Measurements from ENCODE around the gene RAB7B.
"Not testable (repeated sequence)": the region's sequence is repeated elsewhere in the genome, so short reads cannot be mapped to it uniquely, and the experiment has no call there.

The RAB7B gene, protein sequence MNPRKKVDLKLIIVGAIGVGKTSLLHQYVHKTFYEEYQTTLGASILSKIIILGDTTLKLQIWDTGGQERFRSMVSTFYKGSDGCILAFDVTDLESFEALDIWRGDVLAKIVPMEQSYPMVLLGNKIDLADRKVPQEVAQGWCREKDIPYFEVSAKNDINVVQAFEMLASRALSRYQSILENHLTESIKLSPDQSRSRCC

DNA sequence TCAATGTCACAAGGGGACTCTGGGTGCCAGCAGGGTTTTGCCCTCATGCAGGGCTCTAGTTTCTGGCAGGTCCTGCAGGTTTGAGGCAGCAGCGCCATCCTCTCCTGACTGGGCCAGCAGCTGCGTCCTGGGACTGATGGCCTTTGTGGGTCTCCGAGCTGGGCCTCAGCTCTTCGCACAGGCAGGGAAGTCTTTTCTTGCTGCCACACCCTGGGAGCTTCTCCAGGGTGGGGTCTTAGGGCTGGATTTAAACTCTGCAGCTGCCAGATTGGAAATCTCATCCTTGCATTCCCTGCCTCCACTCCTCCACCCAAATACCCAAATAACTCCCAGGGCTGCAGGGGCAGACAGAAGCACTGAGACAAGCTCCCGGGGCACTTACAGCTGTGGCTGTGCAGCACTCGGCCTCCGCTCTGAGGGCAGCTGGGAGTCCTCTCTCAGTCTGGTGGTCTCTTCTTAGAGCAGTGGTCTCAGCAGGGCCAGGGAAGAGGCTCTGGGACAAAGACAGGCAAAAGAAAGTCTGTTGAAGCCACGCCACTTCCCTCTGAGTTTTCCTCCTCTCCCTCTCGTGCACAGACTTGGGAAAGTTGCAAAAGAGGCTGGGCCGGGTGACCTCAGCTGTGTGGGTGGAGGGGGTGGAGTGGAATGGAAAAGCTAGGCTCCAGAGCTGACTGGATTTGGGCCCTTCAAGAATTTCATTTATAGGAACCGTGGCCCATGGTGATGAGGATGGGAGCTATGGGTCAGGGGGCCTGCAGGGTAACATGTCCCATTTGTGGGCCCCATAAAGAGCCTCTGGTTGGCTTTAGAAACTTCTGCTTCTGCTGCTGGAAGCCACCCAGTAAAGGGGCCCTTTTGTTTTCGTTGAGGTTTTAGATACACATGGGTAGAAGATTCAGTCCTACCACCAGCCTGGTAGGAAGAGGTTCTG lies at the start of gene RAB7B:
RAB7B (minus strand) TSS at position 525 of the 931 bp plus-strand sequence. CDS start 9,260 bp downstream, outside the sequence.
- no peak for DNase-seq

DNA sequence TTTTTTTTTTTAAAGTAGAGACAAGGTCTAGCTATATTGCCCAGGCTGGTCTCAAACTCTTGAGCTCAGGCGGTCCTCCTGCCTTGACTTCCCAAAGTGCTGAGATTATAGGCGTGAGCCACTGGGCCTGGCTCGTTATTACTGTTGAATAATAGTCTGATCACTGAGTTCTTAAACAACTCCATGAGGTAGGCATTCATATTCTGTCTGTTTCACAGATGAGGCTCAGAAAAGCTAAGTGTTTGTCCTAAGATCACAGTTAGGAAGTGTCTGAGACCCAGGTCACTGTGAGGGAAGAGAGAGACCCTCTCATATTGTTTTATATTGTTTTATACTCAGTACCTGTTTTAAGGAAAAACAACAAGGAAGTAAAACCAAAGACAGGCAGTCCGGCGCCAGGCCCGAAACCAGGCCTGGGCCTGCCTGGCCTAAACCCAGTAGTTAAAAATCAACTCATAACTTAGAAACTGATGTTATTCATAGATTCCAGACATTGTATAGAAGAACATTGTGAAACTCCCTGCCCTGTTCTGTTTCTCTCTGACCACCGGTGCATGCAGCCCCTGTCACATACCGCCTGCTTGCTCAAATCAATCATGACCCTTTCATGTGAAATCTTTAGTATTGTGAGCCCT lies 49.2 kb upstream of the RAB7B start:
- DNase-seq = not testable (repeated sequence)

DNA sequence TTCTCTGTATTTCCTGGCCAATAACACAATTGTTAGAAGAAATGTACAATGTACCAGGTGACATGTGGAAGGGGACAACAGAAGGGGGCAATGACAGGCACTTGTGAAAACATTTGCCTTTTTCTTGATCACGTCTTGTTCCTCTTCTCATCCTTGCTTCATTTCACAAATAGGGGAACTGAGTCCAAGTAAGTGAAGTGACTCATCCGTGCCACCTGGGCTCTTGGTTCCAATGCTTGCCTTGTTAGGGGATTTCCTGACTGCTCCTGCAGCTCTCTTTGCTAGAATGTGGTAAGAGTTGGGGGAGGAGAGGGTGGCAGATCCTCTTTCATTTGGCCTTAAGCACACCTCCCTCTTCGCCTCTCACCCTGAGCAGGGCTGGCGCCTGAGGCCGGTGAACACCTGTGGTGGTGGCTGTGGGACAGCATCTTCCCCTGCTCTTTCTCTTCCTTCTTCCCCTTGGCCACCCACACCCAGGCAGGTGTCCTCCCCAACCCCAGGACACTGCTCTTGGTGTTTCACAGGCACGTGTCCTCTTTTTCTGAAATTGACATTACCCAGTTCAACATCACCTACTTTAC lies 47.5 kb upstream of the RAB7B start:
- DNase-seq = no peak

GRCh38 chr1:206049919-206050600 lies 46.9 kb upstream of the RAB7B start:
- no peak for DNase-seq

GRCh38 chr1:206049293-206049692 lies 46.1 kb upstream of the RAB7B start:
- DNase-seq = no peak

DNA sequence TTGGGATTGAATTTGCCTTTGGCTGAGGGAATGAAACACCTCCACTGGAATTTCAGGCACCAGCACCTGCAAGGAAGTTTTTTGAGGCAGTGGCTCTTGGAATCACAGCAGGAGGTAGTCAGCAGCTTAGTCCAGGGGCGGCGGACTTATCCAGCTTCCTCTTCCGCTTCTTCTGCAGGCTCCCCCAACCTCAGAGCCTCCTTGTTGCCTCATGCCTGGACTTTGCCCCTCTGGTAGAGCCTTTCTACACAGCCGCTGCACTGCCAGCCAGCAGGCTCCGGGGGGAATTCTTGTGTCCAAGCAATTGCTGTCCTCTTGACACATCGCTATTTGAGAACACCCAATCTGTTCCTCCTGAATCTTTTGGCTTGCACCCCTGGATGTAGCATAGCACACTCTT lies 45.4 kb upstream of the RAB7B start:
- no peak for DNase-seq

DNA sequence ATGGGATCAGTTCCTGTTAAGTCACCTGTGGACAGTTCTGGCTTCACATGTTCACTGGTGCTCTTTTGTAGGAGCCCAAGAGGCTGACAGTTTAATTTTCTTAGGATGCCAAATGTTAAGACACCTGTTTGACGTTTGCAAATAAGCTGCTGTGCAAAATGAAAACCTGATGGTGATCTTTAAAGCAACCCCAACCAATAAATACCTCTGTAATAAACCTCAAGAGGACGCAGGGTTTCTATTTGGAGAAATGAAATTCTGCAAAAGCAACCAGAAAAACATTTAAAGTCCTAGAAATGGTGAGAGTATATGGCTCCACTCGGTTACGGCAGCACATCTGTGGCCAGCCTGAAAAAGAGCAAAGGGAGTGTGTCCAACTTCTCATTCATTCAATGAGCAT lies 44.1 kb upstream of the RAB7B start:
- no peak for DNase-seq

DNA sequence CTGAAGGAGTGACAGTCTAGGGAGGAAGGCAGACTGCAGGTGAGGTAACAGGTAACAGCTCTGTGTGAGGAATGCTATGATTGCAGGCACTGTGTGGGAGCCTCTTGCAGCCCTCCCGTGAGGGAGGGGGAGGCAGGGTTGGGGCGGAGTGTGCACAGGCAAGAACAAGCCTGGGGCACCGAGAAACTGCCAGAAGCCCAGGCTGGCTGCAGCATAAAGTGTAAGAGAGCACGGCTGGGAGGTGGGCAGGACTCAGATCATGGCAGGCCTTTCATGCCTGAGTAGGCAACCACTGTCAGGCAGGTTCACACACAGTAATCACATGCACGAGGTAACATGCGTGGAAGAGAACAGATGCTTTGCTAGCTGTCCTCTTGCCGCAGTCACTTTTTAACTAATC lies 38.4 kb upstream of the RAB7B start:
- peak; percentile 40 to 75 for DNase-seq

DNA sequence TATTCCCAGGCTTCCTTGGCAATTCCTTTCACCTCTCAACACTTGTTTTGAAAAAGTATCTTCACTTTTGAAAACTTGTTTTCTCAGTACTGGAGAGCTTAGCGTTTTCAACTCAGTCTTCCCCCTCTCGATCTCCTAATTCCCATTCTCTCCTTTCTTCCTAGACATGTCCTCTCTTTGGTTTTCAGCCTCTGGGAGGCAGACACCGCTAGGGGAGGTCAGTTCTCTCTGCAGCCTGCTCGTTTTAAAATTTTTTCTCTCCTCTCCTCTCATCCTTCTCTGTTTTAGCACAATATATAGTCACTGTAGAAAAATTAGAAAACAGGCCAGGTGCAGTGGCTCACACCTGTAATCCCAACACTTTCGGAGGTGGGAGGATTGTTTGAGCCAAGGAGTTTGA lies 37.1 kb upstream of the RAB7B start:
- DNase-seq = no peak

GRCh38 chr1:206039046-206039973 lies 36.1 kb upstream of the RAB7B start:
- no peak for DNase-seq

- no peak for DNase-seq
Observed at GRCh38 chr1:206037581-206037980, 34.4 kb upstream of the RAB7B start.

- DNase-seq = no peak
Observed at GRCh38 chr1:206036663-206037455, 33.7 kb upstream of the RAB7B start.

DNA sequence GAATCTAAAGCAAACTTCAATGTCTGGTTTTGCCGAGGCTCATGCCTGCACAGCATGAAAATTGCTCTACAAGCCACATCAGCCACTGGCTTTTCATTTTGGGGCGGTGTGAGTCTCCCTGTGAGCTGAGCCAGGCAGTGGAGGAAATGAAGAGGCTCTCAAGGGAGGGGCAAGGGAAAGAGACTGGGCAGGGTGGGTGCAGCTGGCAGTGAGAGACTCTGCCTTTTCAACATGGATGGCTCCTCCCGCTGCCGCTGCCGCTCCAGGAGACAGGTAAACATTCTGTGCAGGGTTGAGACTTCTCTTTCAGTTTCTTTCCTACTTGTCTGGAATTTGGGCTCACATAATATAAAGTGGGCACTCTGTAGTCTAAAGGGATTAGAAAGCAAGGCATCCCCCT lies 31.8 kb upstream of the RAB7B start:
- peak; percentile 60 to 63 for DNase-seq

DNA sequence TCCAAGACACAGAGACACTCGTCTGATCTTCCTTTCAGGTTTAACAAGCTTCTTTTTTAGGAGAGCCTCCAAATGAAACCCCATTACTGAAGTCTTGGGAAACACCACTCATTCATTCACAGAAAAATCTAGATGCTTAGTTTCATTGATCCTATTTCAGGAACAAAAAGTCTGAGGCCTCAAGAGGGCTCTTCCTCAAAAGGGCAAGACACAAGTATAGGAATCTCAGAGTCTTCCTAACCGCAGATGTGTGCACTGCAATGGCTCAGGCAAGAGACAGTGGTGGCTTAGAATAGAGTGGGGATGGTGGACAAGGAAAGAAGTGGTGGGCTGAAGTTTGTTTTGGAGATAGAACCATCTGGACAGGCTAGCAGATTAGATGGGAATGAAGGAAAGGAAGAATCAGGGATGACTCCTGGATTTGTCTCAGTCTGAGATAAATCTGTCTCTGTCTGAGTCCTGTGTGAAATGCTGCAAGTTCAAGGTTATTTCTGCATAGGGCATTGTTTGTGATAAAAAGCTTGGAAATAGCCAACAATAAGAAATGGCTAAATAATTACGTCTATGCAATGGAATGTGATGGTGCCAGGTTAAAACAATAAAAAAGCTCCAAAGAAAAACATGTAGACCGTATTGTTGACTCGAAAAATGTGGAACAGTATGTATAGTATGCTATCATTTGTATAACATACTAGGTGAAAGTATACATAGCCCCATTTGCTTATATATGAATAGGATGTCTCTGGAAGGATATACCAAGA lies 29.4 kb upstream of the RAB7B start:
- DNase-seq = no peak

- peak; percentile 60 to 65 for DNase-seq
Observed at GRCh38 chr1:206030714-206031113, 27.5 kb upstream of the RAB7B start.

GRCh38 chr1:206030191-206030590 lies 27.0 kb upstream of the RAB7B start:
- no peak for DNase-seq

GRCh38 chr1:206029484-206029883 lies 26.3 kb upstream of the RAB7B start:
- DNase-seq = no peak

GRCh38 chr1:206025283-206025820 lies 22.2 kb upstream of the RAB7B start:
- no peak for DNase-seq

- no peak for DNase-seq
Observed at GRCh38 chr1:206023695-206024094, 20.5 kb upstream of the RAB7B start, which contains the start of gene CTSE. Gene CTSE, minus strand, starts transcription at chr1:206023895. Its CDS starts 104 bp downstream, at chr1:206023791.

DNA sequence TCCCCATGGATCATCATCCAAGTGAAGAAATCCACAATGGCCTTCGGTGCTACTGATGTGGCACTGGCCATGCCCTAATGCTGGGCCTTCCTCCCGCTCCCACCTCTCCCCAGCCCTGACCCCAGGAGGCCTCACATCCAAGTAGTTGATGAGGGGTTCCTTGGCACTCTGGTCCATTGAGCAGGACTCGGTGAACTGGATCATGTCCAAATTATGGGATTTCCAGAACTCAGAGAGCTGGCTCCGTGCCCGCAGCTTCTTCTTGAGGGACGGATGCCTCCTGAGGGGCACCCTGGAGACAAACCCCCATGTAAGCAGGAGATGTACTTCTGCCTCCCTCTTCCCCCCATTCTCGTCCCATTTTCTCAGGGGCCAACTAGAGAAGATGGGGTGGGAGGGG lies 19.6 kb upstream of the RAB7B start:
- DNase-seq = no peak

All from NCI-H187 (cell line).